ENCODE results near the gene CEP68.

Gene CEP68

GRCh38 chr2:65057054-65057375, 799 bp downstream of the CEP68 start:
- no peak for DNase-seq (ENCODE audit: low read depth)

- peak; percentile 55 for DNase-seq (ENCODE audit: low read depth)
These were observed 1.3 kb downstream of the CEP68 start for GRCh38 chr2:65057391-65058052.

GRCh38 chr2:65059071-65059470, 2.9 kb downstream of the CEP68 start:
- no peak for DNase-seq (ENCODE audit: low read depth)

GRCh38 chr2:65061146-65061909, 5.1 kb downstream of the CEP68 start:
- no peak for DNase-seq (ENCODE audit: low read depth)

- DNase-seq (ENCODE audit: low read depth): no peak
These were observed 5.7 kb downstream of the CEP68 start for GRCh38 chr2:65061910-65062339.

- no peak for DNase-seq (ENCODE audit: low read depth)
These were observed 6.9 kb downstream of the CEP68 start for GRCh38 chr2:65062843-65063825.

- no peak for DNase-seq (ENCODE audit: low read depth)
These were observed 8.7 kb downstream of the CEP68 start for GRCh38 chr2:65064728-65065552.

- DNase-seq (ENCODE audit: low read depth): no peak
These were observed 11.8 kb downstream of the CEP68 start for GRCh38 chr2:65067806-65068553.

GRCh38 chr2:65069439-65069824, 13.2 kb downstream of the CEP68 start:
- no peak for DNase-seq (ENCODE audit: low read depth)

GRCh38 chr2:65070172-65070830, 14.1 kb downstream of the CEP68 start:
- no peak for DNase-seq (ENCODE audit: low read depth)

GRCh38 chr2:65070856-65071255, 14.6 kb downstream of the CEP68 start:
- DNase-seq (ENCODE audit: low read depth): no peak

GRCh38 chr2:65071499-65072180, 15.4 kb downstream of the CEP68 start:
- DNase-seq (ENCODE audit: low read depth): no peak

- no peak for DNase-seq (ENCODE audit: low read depth)
These were observed 16.2 kb downstream of the CEP68 start for GRCh38 chr2:65072181-65072970.

GRCh38 chr2:65073879-65074565, 17.8 kb downstream of the CEP68 start:
- no peak for DNase-seq (ENCODE audit: low read depth)

- no peak for DNase-seq (ENCODE audit: low read depth)
These were observed 19.0 kb downstream of the CEP68 start for GRCh38 chr2:65075176-65075575.

GRCh38 chr2:65075605-65076344, 19.6 kb downstream of the CEP68 start:
- no peak for DNase-seq (ENCODE audit: low read depth)

GRCh38 chr2:65076345-65076710, 20.1 kb downstream of the CEP68 start:
- no peak for DNase-seq (ENCODE audit: low read depth)

GRCh38 chr2:65077898-65078297, 21.7 kb downstream of the CEP68 start:
- no peak for DNase-seq (ENCODE audit: low read depth)
